Immature natural killer cell (primary cell): Measurements from ENCODE around the gene LMO1. TPM values are rescaled to one million over a fixed set of nuclear protein-coding genes. Genes with fewer than 3 reads are reported as not detected.
A peak's percentile ranks its signal among the peaks of the same experiment; 100 is the strongest.

Experiments used
- DNase-seq, 3 donors: peaks; one replicate each; pipeline ENCODE4 v3.0.0; 2022; ENCODE audit warnings: mixed read lengths in 1 of 3
- H3K27ac Mint-ChIP-seq, 6 donors: one replicate each; pipeline ENCODE4 v1.8.0; 2020; ENCODE audit warnings: mixed read lengths in 6 of 6, mild to moderate bottlenecking in 5 of 6, inconsistent platforms in 4 of 6, moderate library complexity in 3 of 6
- H3K27me3 Mint-ChIP-seq, 3 donors: one replicate each; pipeline ENCODE4 v1.8.0; 2020 to 2021; ENCODE audit warnings: low read depth in 3 of 3, mild to moderate bottlenecking in 3 of 3, mixed read lengths in 3 of 3, moderate library complexity in 3 of 3, inconsistent platforms in 1 of 3
- H3K36me3 Mint-ChIP-seq, 3 donors: one replicate each; pipeline ENCODE4 v1.8.0; 2020; ENCODE audit warnings: mixed read lengths in 3 of 3, inconsistent platforms in 2 of 3, mild to moderate bottlenecking in 2 of 3
- H3K4me1 Mint-ChIP-seq, 2 donors: one replicate each; pipeline ENCODE4 v1.8.0; 2020; ENCODE audit warnings: inconsistent platforms in 2 of 2, mild to moderate bottlenecking in 2 of 2, mixed read lengths in 2 of 2, moderate library complexity in 1 of 2
- H3K4me3 Mint-ChIP-seq, 5 donors: one replicate each; pipeline ENCODE4 v1.8.0; 2020; ENCODE audit warnings: mild to moderate bottlenecking in 5 of 5, mixed read lengths in 5 of 5, inconsistent platforms in 3 of 5, moderate library complexity in 3 of 5
- H3K9me3 Mint-ChIP-seq, 6 donors: one replicate each; pipeline ENCODE4 v1.8.0; 2020; ENCODE audit warnings: mild to moderate bottlenecking in 6 of 6, mixed read lengths in 6 of 6, inconsistent platforms in 4 of 6, moderate library complexity in 3 of 6
- polyA plus RNA-seq, 3 donors: library from polyadenylated mRNA; unstranded; fragments of 300-500 nt; fragmentation: Illumina TruSeq; gene quantifications; one replicate each; pipeline ENCODE4 v1.2.3, GENCODE V29; 2021

LMO1 gene
- polyA plus RNA-seq, 3 donors from 2014 or later, result not detected

DNA sequence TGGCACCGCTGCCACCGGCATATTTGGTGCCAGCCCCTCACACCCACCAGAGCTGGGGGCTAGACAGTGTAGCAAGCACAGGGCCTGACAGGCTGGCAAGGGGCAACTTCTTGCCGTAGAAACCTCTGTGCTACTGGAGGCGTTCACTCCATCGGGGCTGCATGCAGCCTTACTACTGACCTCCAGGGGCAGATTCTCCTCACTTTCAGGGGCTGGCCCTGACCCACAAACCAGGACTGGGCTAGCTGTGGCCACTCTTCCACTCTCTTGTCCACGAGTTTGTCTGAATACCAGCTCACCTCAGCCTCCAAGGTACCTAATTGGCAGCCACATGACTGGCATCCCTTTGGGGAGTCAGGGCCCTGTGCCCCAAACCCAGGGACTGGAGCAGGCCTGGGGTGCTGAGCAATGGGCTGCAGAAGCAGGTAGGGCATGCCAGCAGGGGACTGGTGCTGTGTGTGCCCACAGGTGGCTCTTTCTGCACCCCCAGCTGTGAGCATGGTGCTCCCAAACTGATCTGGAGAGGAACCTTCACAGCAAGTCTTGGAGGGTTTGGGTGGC is 2.1 kb upstream of the LMO1 start:
- peaks cover 11 to 37% (median 19%) of the 10 kb centered on the region in 3 donors for H3K27me3 Mint-ChIP-seq
- H3K9me3 Mint-ChIP-seq, result peaks cover 0 to 2% (median 0%) of the 10 kb centered on the region in 6 donors
- no peak for DNase-seq
- no peak overlapping the region for H3K4me3 Mint-ChIP-seq
- H3K4me1 Mint-ChIP-seq, result peaks cover 10 to 21% of the 10 kb centered on the region in 2 donors
- H3K36me3 Mint-ChIP-seq, result no peaks in the 10 kb centered on the region
- no peak overlapping the region for H3K27ac Mint-ChIP-seq

DNA sequence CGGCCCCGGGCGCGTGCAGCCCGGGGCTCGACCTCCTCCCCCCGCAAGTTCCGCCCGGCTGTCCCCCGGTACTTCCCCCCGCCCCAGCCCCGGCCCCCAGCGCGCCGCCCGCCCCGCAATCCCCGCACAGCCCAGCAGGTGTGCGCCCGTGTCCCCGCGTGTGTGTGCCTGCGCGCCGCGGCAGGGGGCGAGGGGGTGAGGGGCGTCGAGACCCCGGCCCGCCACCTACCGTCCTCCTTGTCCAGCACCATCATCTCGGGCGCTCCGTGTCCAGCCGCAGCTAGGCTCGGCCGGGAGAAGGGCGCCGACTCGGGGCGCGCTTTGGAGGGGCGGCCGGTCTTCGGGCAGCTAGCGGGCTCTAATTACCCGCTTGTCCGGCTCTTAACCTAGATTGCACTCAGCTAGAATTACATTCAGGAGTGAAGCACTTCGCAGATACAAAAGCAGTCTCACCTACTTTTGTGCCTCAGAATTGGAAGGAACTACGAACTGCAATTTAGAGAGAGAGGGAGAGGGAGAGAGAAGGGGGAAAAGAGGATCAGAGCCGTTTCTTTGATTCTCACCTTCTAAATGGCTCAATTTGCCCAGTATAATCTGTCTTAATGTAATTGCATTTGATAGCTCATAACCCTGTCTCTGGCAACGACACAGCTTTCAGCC is 439 bp downstream of the LMO1 start:
- H3K27ac Mint-ChIP-seq, result no peak overlapping the region
- no peak for DNase-seq
- H3K4me3 Mint-ChIP-seq, result peak overlapping the region; percentile 29 to 73 (median 68)
- peaks cover 7 to 30% (median 13%) of the 10 kb centered on the region in 3 donors for H3K27me3 Mint-ChIP-seq
- H3K9me3 Mint-ChIP-seq, result peaks cover 0 to 2% (median 0%) of the 10 kb centered on the region in 6 donors
- no peaks in the 10 kb centered on the region for H3K36me3 Mint-ChIP-seq
- H3K4me1 Mint-ChIP-seq, result peaks cover 10 to 19% of the 10 kb centered on the region in 2 donors

GRCh38 chr11:8262552-8263108 is 1.0 kb downstream of the LMO1 start:
- peaks cover 7 to 32% (median 15%) of the 10 kb centered on the region in 3 donors for H3K27me3 Mint-ChIP-seq
- H3K27ac Mint-ChIP-seq, result no peak overlapping the region
- peak overlapping the region in 1 of 5 donors; percentile 27 for H3K4me3 Mint-ChIP-seq
- no peak for DNase-seq
- peaks cover 10 to 17% of the 10 kb centered on the region in 2 donors for H3K4me1 Mint-ChIP-seq
- H3K9me3 Mint-ChIP-seq, result peaks cover 0 to 2% (median 0%) of the 10 kb centered on the region in 6 donors
- H3K36me3 Mint-ChIP-seq, result no peaks in the 10 kb centered on the region

GRCh38 chr11:8261921-8262551 is 1.6 kb downstream of the LMO1 start:
- Mint-ChIP-seq H3K9me3 (peaks cover 0 to 2% (median 0%) of the 10 kb centered on the region in 6 donors), H3K4me3 (no peak overlapping the region), H3K27me3 (peaks cover 6 to 32% (median 15%) of the 10 kb centered on the region in 3 donors), H3K4me1 (peaks cover 10 to 13% of the 10 kb centered on the region in 2 donors), H3K36me3 (no peaks in the 10 kb centered on the region), H3K27ac (no peak overlapping the region)
- no peak for DNase-seq

DNA sequence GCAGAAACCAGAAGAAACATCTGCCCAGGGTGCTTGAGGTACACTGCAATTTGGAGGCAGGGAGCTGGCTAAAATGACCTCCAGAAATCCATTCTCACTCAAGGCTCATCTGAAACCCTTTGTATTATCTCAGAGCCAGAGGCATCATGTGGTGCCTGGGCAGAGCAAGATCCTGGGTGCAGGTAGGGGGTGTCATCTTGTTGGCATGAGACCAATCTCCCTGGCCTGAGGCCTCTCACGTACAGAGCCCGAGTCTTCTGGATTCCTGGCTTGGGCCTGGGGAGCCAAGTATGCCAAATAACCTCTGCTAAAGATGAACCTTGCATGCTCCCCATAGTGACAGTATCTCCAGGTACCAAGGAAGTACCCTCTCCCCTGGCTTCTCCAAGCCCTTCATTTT is 2.4 kb downstream of the LMO1 start:
- Mint-ChIP-seq H3K27ac (no peak overlapping the region), H3K36me3 (no peaks in the 10 kb centered on the region), H3K9me3 (peaks cover 0 to 2% (median 0%) of the 10 kb centered on the region in 6 donors), H3K4me1 (peaks cover 10 to 13% of the 10 kb centered on the region in 2 donors), H3K27me3 (peaks cover 4 to 27% (median 10%) of the 10 kb centered on the region in 3 donors), H3K4me3 (no peak overlapping the region)
- DNase-seq, result no peak

GRCh38 chr11:8260202-8260966 is 3.3 kb downstream of the LMO1 start:
- Mint-ChIP-seq H3K9me3 (peaks cover 0 to 2% (median 0%) of the 10 kb centered on the region in 6 donors), H3K4me3 (no peak overlapping the region), H3K27ac (no peak overlapping the region), H3K27me3 (peaks cover 4 to 25% (median 6%) of the 10 kb centered on the region in 3 donors), H3K4me1 (peaks cover 10 to 13% of the 10 kb centered on the region in 2 donors), H3K36me3 (no peaks in the 10 kb centered on the region)
- DNase-seq, result no peak

GRCh38 chr11:8259306-8259959 is 4.2 kb downstream of the LMO1 start:
- no peak for DNase-seq
- Mint-ChIP-seq H3K36me3 (no peaks in the 10 kb centered on the region), H3K27me3 (peaks cover 3 to 19% (median 4%) of the 10 kb centered on the region in 3 donors), H3K4me1 (peaks cover 10 to 13% of the 10 kb centered on the region in 2 donors), H3K27ac (no peak overlapping the region), H3K9me3 (peaks cover 0 to 2% (median 0%) of the 10 kb centered on the region in 6 donors), H3K4me3 (no peak overlapping the region)

DNA sequence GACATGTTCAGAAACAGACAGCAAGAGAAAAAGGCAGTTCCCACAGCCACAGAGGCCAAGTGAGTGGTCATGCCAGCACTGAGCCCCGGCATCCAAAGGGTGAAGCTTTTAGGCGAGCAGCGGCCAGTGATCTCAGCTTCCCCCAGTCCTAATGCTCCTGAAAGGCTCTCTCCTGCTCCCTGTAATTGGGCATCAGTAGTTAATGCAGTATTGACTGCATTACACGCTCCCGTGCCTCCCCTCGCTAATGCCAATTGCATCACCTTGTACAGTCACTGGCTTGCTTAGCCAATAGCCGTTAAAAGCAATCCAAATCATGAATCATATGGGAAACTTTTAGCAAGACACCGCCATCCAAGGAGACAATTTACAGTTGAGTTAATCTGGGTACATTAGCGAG is 4.9 kb downstream of the LMO1 start:
- peaks cover 1 to 14% (median 3%) of the 10 kb centered on the region in 3 donors for H3K27me3 Mint-ChIP-seq
- no peak overlapping the region for H3K27ac Mint-ChIP-seq
- no peaks in the 10 kb centered on the region for H3K36me3 Mint-ChIP-seq
- no peak overlapping the region for H3K4me3 Mint-ChIP-seq
- H3K9me3 Mint-ChIP-seq, result no peaks in the 10 kb centered on the region
- DNase-seq, result no peak
- peaks cover 5 to 8% of the 10 kb centered on the region in 2 donors for H3K4me1 Mint-ChIP-seq

GRCh38 chr11:8258289-8258688 is 5.4 kb downstream of the LMO1 start:
- H3K36me3 Mint-ChIP-seq, result no peaks in the 10 kb centered on the region
- H3K4me1 Mint-ChIP-seq, result peaks cover 0 to 3% of the 10 kb centered on the region in 2 donors
- H3K4me3 Mint-ChIP-seq, result no peak overlapping the region
- DNase-seq, result no peak
- H3K27me3 Mint-ChIP-seq, result peaks cover under 1 to 11% (median 3%) of the 10 kb centered on the region in 3 donors
- no peaks in the 10 kb centered on the region for H3K9me3 Mint-ChIP-seq
- no peak overlapping the region for H3K27ac Mint-ChIP-seq

- no peak overlapping the region for H3K4me3 Mint-ChIP-seq
- H3K4me1 Mint-ChIP-seq, result peaks cover 0 to 3% of the 10 kb centered on the region in 2 donors
- DNase-seq, result no peak
- H3K27ac Mint-ChIP-seq, result no peak overlapping the region
- H3K9me3 Mint-ChIP-seq, result no peaks in the 10 kb centered on the region
- peaks cover 1 to 9% (median 3%) of the 10 kb centered on the region in 3 donors for H3K27me3 Mint-ChIP-seq
- no peaks in the 10 kb centered on the region for H3K36me3 Mint-ChIP-seq
These were observed 6.5 kb downstream of the LMO1 start for GRCh38 chr11:8257003-8257664.

GRCh38 chr11:8256271-8257002 is 7.2 kb downstream of the LMO1 start:
- no peak overlapping the region for H3K4me3 Mint-ChIP-seq

GRCh38 chr11:8253566-8253965 is 10.1 kb downstream of the LMO1 start:
- Mint-ChIP-seq H3K4me1 (no peaks in the 10 kb centered on the region), H3K4me3 (no peak overlapping the region), H3K27me3 (peaks cover 1 to 3% (median 3%) of the 10 kb centered on the region in 3 donors), H3K27ac (no peak overlapping the region), H3K36me3 (no peaks in the 10 kb centered on the region), H3K9me3 (no peaks in the 10 kb centered on the region)
- no peak for DNase-seq

More at GRCh38 chr11:8256271-8257002, 7.2 kb downstream of the LMO1 start:
- no peaks in the 10 kb centered on the region for H3K9me3 Mint-ChIP-seq
- H3K4me1 Mint-ChIP-seq, result no peaks in the 10 kb centered on the region
- no peak overlapping the region for H3K27ac Mint-ChIP-seq
- DNase-seq, result no peak
- peaks cover 1 to 5% (median 3%) of the 10 kb centered on the region in 3 donors for H3K27me3 Mint-ChIP-seq
- H3K36me3 Mint-ChIP-seq, result no peaks in the 10 kb centered on the region
